Activated T-helper 1 cell treated with anti-CD3 and anti-CD28 coated beads, Interleukin-12 subunit alpha, Interleukin-12 subunit beta, Interleukin-2, Interleukin-4 antibody, amounts not matched to agents 30 ng/mL and 10 ng/mL and 1 ng/mL, durations not matched to agents 14 hours and 24 hours and 36 hours (primary cell): ENCODE measurements around the gene TM6SF1. TPM values are rescaled to one million over a fixed set of nuclear protein-coding genes. Genes with fewer than 3 reads are reported as not detected.
"Not testable (repeated sequence)": the region's sequence is repeated elsewhere in the genome, so short reads cannot be mapped to it uniquely, and the experiment has no call there.

Experiments used
- DNase-seq: peaks from one replicate; pipeline ENCODE4 v3.0.0; 2021; ENCODE audit warnings: low spot score
- H3K27ac Mint-ChIP-seq: one replicate; pipeline ENCODE4 v1.8.0; 2021; ENCODE audit warnings: mild to moderate bottlenecking, mixed read lengths
- H3K27me3 Mint-ChIP-seq: one replicate; pipeline ENCODE4 v1.8.0; 2022; ENCODE audit warnings: mild to moderate bottlenecking, moderate library complexity, mixed read lengths; ENCODE audit not compliant: insufficient read depth
- H3K36me3 Mint-ChIP-seq: one replicate; pipeline ENCODE4 v1.8.0; 2021; ENCODE audit warnings: low read depth, mixed read lengths
- H3K4me1 Mint-ChIP-seq: one replicate; pipeline ENCODE4 v1.8.0; 2021; ENCODE audit warnings: low read depth, mixed read lengths
- H3K4me3 Mint-ChIP-seq: one replicate; pipeline ENCODE4 v1.8.0; 2021; ENCODE audit warnings: mild to moderate bottlenecking, moderate library complexity, mixed read lengths
- H3K9me3 Mint-ChIP-seq: one replicate; pipeline ENCODE4 v1.8.0; 2021; ENCODE audit warnings: mixed read lengths
- intact Hi-C: fragments of 100-400 bp; cut with micrococcal nuclease; formaldehyde crosslinking; loops from one replicate; pipeline ENCODE4 v1.15.1; 2024
- total RNA-seq: library from RNA; stranded (reverse); gene quantifications from 2 replicates; pipeline ENCODE4 v1.2.3, GENCODE V29; 2022

TM6SF1 gene
- total RNA-seq, 1 donor from 2014 or later: 4.5 TPM

DNA sequence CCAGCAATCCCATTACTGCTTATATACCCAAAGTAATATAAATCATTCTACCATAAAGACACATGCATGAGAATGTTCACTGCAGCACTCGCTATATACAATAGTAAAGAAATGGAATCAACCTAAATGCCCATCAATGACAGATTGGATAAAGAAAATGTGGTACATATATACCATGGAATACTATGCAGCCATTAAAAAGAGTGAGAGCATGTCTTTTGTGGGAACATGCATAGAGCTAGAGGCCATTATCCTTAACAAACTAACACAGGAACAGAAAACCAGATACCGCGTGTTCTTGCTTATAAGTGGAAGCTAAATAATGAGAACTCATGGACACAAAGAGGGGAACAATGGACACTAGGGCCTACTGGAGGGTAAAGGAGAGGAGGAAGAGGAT, 34.7 kb downstream of the TM6SF1 start:
- H3K4me3 Mint-ChIP-seq, H3K9me3 Mint-ChIP-seq, H3K27ac Mint-ChIP-seq, H3K4me1 Mint-ChIP-seq, DNase-seq, intact Hi-C loops, H3K27me3 Mint-ChIP-seq: not testable (repeated sequence)
- peaks cover 38% of the 10 kb centered on the region for H3K36me3 Mint-ChIP-seq

DNA sequence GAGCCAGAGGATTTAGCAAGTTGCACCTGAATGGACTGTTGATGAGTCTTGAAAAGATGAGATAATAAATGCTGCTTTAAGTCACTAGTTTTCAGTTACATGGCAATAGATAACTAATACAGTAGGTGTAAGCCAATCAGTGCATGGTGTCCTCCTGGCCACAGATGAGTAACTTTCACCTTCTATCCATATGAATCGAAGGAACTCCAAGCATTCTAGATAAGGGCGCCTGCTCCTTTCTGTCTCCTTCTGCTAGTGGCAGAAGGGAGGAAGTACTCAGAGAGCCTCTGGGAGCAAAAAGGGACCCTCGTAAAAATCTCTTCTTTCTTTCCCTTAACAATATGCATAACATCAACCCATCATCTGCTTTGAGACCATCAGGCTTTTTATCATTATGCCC, 37.3 kb downstream of the TM6SF1 start:
- intact Hi-C loops: no loop called here
- Mint-ChIP-seq H3K27me3 (peaks cover 3% of the 10 kb centered on the region), H3K27ac (no peak overlapping the region), H3K9me3 (peaks cover 3% of the 10 kb centered on the region), H3K36me3 (peaks cover 44% of the 10 kb centered on the region), H3K4me3 (no peak overlapping the region), H3K4me1 (no peaks in the 10 kb centered on the region)
- no peak for DNase-seq

DNA sequence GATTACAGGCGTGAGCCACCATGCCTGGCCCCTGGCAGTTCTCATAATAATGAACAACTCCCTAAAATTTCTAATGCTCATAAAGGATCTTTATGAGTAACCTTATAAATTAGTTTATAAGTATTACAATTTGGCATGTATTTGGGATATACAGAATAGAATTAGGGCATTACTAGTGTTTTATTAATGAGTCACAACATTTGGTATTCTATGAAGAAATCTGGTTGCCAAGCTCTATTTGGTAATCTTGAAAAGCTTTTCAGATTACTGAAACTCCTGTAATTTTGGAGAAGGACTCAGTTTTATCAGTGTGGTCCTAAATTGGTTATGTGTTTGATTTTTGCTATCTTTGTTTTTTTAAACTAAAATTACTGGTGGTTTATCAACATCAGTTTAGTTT, 45.8 kb downstream of the TM6SF1 start:
- peaks cover 3% of the 10 kb centered on the region for H3K27me3 Mint-ChIP-seq
- H3K9me3 Mint-ChIP-seq: no peaks in the 10 kb centered on the region
- H3K27ac Mint-ChIP-seq: no peak overlapping the region
- peaks cover 29% of the 10 kb centered on the region for H3K36me3 Mint-ChIP-seq
- no peak for DNase-seq
- H3K4me1 Mint-ChIP-seq: peaks cover 7% of the 10 kb centered on the region
- no peak overlapping the region for H3K4me3 Mint-ChIP-seq
- intact Hi-C loops: no loop called here

DNA sequence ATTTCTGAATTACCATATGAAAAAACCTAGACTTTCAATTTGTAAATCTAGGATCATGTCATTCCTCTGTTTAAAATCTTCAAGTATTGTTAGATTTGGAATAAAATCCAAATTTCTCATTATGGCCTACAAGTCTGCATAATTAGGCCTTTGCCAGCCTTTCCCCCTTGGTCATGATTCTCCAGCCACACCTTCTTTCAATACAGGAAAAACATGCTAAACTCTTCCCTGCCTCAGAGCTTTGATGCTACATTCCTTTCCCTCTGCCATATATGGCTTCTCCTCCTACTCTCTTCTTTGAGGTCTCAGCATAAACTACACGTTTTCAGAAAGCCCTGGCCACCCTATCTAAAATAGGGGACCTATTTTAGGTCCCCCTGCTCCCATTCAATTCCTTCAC, 48.5 kb downstream of the TM6SF1 start:
- DNase-seq: no peak
- Mint-ChIP-seq H3K27ac (no peak overlapping the region), H3K9me3 (no peaks in the 10 kb centered on the region), H3K4me3 (no peak overlapping the region), H3K36me3 (peaks cover 25% of the 10 kb centered on the region), H3K4me1 (peaks cover 7% of the 10 kb centered on the region), H3K27me3 (peaks cover 3% of the 10 kb centered on the region)
- intact Hi-C loops: no loop called here

GRCh38 chr15:83158393-83158792, 50.9 kb downstream of the TM6SF1 start:
- H3K4me1 Mint-ChIP-seq: peaks cover 21% of the 10 kb centered on the region
- H3K9me3 Mint-ChIP-seq: no peaks in the 10 kb centered on the region
- intact Hi-C loops: no loop called here
- peak overlapping the region; percentile 27 for H3K27ac Mint-ChIP-seq
- DNase-seq: no peak
- peaks cover 3% of the 10 kb centered on the region for H3K27me3 Mint-ChIP-seq
- peaks cover 33% of the 10 kb centered on the region for H3K36me3 Mint-ChIP-seq
- no peak overlapping the region for H3K4me3 Mint-ChIP-seq

GRCh38 chr15:83160741-83161140, 53.3 kb downstream of the TM6SF1 start:
- H3K4me3 Mint-ChIP-seq: no peak overlapping the region

GRCh38 chr15:83163032-83163431, 55.6 kb downstream of the TM6SF1 start:
- H3K4me3 Mint-ChIP-seq: peak overlapping the region; percentile 54
- peaks cover 51% of the 10 kb centered on the region for H3K4me1 Mint-ChIP-seq
- H3K9me3 Mint-ChIP-seq: peaks cover 24% of the 10 kb centered on the region
- intact Hi-C loops: loop anchor here (1.0 to 2.0 kb wide), 3 partner anchors 54 to 352 kb away; no protein-coding TSS in a partner anchor
- DNase-seq: peak; percentile 5
- peak overlapping the region; percentile 92 for H3K27ac Mint-ChIP-seq
- peaks cover 1% of the 10 kb centered on the region for H3K27me3 Mint-ChIP-seq
- peaks cover 32% of the 10 kb centered on the region for H3K36me3 Mint-ChIP-seq

More at GRCh38 chr15:83160741-83161140, 53.3 kb downstream of the TM6SF1 start:
- DNase-seq: no peak
- peaks cover 3% of the 10 kb centered on the region for H3K27me3 Mint-ChIP-seq
- H3K36me3 Mint-ChIP-seq: peaks cover 32% of the 10 kb centered on the region
- H3K9me3 Mint-ChIP-seq: peaks cover 3% of the 10 kb centered on the region
- intact Hi-C loops: no loop called here
- H3K4me1 Mint-ChIP-seq: peaks cover 41% of the 10 kb centered on the region
- no peak overlapping the region for H3K27ac Mint-ChIP-seq

DNA sequence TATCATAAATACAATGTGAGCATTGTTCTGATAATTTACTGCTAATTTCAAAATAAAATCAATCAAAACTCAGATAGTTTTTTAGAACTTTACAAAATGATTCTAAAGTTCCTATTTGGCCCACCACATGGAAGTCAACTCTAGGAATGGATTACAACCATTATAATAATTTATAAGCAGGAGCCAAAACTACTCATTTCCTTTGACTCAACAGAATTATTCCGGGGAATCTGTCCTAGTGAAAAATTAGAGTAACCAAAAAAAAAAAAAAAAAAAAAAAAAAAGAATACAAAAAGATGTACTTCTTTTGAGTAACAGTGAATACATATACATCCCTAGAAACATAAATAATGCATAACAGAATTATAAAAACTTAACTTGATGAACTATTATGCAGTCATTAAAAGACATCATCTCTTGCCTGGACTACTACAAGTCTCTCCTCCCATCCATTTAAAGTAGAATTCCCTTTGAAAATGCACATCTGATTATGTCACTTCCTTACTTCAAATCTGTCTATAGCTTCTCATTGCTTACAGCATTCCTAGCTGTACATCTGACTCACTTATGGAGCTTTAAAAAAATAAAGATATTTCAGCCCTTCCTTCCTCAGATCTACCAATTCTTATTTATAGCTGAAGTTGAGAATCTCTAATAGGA, 56.8 kb downstream of the TM6SF1 start:
- intact Hi-C loops: loop anchor here (2.0 kb wide), 1 partner anchor 153 kb away; the partner anchor contains the start of gene C15orf40

GRCh38 chr15:83164771-83165404, 57.4 kb downstream of the TM6SF1 start:
- peak; percentile 48 for DNase-seq
- intact Hi-C loops: loop anchor here (1.0 to 2.0 kb wide), 3 partner anchors 34 to 154 kb away; partner anchors contain the start of gene C15orf40
- Mint-ChIP-seq H3K27ac (peak overlapping the region; percentile 87), H3K4me3 (peak overlapping the region; percentile 66), H3K36me3 (peaks cover 36% of the 10 kb centered on the region), H3K9me3 (peaks cover 37% of the 10 kb centered on the region), H3K27me3 (peaks cover 1% of the 10 kb centered on the region), H3K4me1 (peaks cover 67% of the 10 kb centered on the region)

More for the DNA sequence above, 56.8 kb downstream of the TM6SF1 start:
- H3K36me3 Mint-ChIP-seq: peaks cover 40% of the 10 kb centered on the region
- no peak for DNase-seq
- H3K4me3 Mint-ChIP-seq: peak overlapping the region; percentile 66
- peaks cover 1% of the 10 kb centered on the region for H3K27me3 Mint-ChIP-seq
- peaks cover 63% of the 10 kb centered on the region for H3K4me1 Mint-ChIP-seq
- peak overlapping the region; percentile 87 for H3K27ac Mint-ChIP-seq
- H3K9me3 Mint-ChIP-seq: peaks cover 36% of the 10 kb centered on the region

- intact Hi-C loops: no loop called here
- H3K4me3 Mint-ChIP-seq: no peak overlapping the region
- H3K4me1 Mint-ChIP-seq: peaks cover 74% of the 10 kb centered on the region
- H3K27me3 Mint-ChIP-seq: peaks cover 4% of the 10 kb centered on the region
- peaks cover 40% of the 10 kb centered on the region for H3K36me3 Mint-ChIP-seq
- no peak for DNase-seq
- peaks cover 44% of the 10 kb centered on the region for H3K9me3 Mint-ChIP-seq
- H3K27ac Mint-ChIP-seq: no peak overlapping the region
These were observed 58.8 kb downstream of the TM6SF1 start for GRCh38 chr15:83166218-83166617.

DNA sequence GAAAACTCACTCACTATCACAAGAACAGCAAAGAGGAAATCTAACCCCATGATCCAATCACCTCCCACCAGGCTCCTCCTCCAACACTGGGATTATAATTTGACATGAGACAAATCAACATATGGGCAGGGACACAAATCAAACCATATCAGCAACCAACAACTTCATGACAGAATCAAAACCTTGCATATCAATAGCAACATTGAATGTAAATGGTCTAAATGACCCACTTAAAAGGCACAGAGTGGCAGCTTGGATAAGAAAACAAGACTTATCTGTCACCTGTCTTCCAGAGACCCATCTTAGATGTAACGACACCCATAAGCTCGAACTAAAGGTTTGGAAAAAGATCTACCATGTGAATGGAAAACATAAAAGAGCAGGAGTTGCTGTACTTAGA, 59.4 kb downstream of the TM6SF1 start:
- Mint-ChIP-seq H3K27me3 (peaks cover 4% of the 10 kb centered on the region), H3K4me1 (peaks cover 74% of the 10 kb centered on the region), H3K27ac (no peak overlapping the region), H3K36me3 (peaks cover 43% of the 10 kb centered on the region), H3K4me3 (no peak overlapping the region), H3K9me3 (peaks cover 44% of the 10 kb centered on the region)
- intact Hi-C loops: no loop called here
- DNase-seq: no peak

DNA sequence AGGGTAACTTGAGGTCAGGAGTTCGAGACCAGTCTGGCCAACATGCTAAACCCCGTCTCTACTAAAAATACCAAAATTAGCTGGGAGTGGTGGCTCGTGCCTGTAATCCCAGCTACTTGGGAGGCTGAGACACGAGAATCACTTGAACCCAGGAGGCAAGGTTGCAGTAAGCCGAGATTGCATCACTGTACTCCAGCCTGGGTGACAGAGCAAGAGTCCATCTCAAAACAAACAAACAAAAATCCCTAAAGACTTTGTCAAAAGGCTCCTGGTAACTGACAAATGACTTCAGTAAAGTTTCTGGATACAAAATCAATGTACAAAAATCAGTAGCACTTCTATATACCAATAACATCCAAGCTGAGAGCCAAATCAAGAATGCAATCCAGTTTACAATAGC, 62.1 kb downstream of the TM6SF1 start:
- H3K4me3 Mint-ChIP-seq, H3K27ac Mint-ChIP-seq, intact Hi-C loops, DNase-seq: not testable (repeated sequence)
- Mint-ChIP-seq H3K4me1 (peaks cover 51% of the 10 kb centered on the region), H3K27me3 (peaks cover 13% of the 10 kb centered on the region), H3K9me3 (peaks cover 44% of the 10 kb centered on the region), H3K36me3 (peaks cover 39% of the 10 kb centered on the region)

- intact Hi-C loops: no loop called here
- peaks cover 42% of the 10 kb centered on the region for H3K36me3 Mint-ChIP-seq
- no peak overlapping the region for H3K27ac Mint-ChIP-seq
- no peak overlapping the region for H3K4me3 Mint-ChIP-seq
- peaks cover 16% of the 10 kb centered on the region for H3K27me3 Mint-ChIP-seq
- H3K9me3 Mint-ChIP-seq: peaks cover 42% of the 10 kb centered on the region
- no peak for DNase-seq
- peaks cover 47% of the 10 kb centered on the region for H3K4me1 Mint-ChIP-seq
These were observed 63.2 kb downstream of the TM6SF1 start for GRCh38 chr15:83170474-83171165.
